Vagina (tissue), 2 donors: ENCODE results near the gene RABEP2.

ENCODE experiments used
- CTCF ChIP-seq, 3 experiments: fragments of 450-650 bp in 2 of 3; fragments of 200-600 bp in 1 of 3; sonication (generic) in 1 of 3; IDR thresholded peaks; one replicate each; pipeline ENCODE4 v1.5.1; 2017 to 2019; ENCODE audit warnings: antibody characterized with exemption in 3 of 3, mild to moderate bottlenecking in 2 of 3, moderate library complexity in 2 of 3
- POLR2A ChIP-seq, 2 donors: fragments of 450-650 bp; IDR thresholded peaks; one replicate each; pipeline ENCODE4 v1.6.1; 2017; ENCODE audit warnings: antibody characterized with exemption in 2 of 2, mild to moderate bottlenecking in 2 of 2, moderate library complexity in 2 of 2
- POLR2AphosphoS5 ChIP-seq, 2 donors: sonication (generic); formaldehyde crosslinking; IDR thresholded peaks; one replicate each; pipeline ENCODE4 v1.9.0; 2017; ENCODE audit warnings: antibody characterized with exemption in 2 of 2, mild to moderate bottlenecking in 2 of 2, low read depth in 1 of 2; ENCODE audit not compliant: insufficient read depth in 1 of 2

DNA sequence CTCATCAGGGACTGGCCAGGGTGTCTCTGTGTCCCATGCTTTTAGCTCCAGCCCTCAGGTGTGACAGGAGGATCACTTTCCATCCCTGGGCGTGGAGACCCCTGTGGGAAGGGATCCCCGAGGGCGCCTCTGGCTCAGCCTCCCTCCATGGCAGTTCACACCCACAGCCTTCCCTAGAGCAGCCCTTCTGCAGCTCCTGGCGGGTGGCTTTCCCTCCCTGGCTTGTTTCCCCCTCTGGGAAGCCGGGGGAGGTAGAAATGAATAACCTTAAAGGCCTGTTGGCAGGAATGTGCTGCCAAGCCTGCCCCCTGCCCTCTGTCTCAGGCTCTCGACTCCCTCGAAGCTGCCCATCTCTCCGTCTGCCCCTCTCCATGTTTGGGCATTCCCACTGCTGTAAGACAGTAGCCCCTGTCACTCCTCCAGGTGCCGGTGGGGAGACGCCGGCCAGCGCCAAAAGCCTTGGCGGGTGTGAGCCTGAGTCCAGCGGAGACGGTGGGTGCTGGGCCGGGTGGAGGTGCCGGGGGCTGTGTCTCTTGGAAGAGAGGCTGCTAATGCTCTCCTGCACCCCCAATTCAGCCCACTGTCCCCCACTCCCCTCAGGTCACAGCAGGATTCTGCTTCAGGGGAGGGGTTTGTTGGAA, 48.9 kb downstream of the RABEP2 start:
- TF ChIP-seq POLR2A (IDR thresholded peaks at IDR 0.05) (no peak), CTCF (IDR thresholded peaks at IDR 0.05) (no peak), POLR2AphosphoS5 (IDR thresholded peaks at IDR 0.05; ENCODE audit: insufficient read depth in 1 of 2, low read depth in 1 of 2) (no peak)
